ENCODE data around the gene MCCC2. TPM values are rescaled to one million over a fixed set of nuclear protein-coding genes. Genes with fewer than 3 reads are reported as not detected.
"Not testable (repeated sequence)": the region's sequence is repeated elsewhere in the genome, so short reads cannot be mapped to it uniquely, and the experiment has no call there.

MCCC2 gene
- total RNA-seq, 1 experiment from 2014 or later = 98.7 TPM

GRCh38 chr5:71563161-71563560 is 24.0 kb upstream of the MCCC2 start:
- BruUV-seq (replicated peaks) = no TSS peak
- Mint-ChIP-seq H3K27ac (ENCODE audit: unreplicated experiment) (no peak overlapping the region), H3K4me1 (ENCODE audit: low read depth, unreplicated experiment) (no peaks in the 10 kb centered on the region), H3K4me3 (ENCODE audit: low read depth, unreplicated experiment) (no peak overlapping the region), H3K9me3 (ENCODE audit: low read depth, unreplicated experiment) (no peaks in the 10 kb centered on the region), H3K36me3 (ENCODE audit: insufficient read depth, unreplicated experiment) (peaks cover 8% of the 10 kb centered on the region), H3K27me3 (ENCODE audit: unreplicated experiment) (no peaks in the 10 kb centered on the region)
- no peak for TF ChIP-seq CTCF (IDR thresholded peaks at IDR 0.05; ENCODE audit: unreplicated experiment)
- CTCF ChIA-PET = interaction anchor here (0.7 kb wide), 1 partner anchor 80 kb away, joined by 3 read pairs; no protein-coding TSS in a partner anchor
- intact Hi-C loops (cut with micrococcal nuclease; ENCODE audit: unreplicated experiment) = loop anchor here (10.0 kb wide), 1 partner anchor 48 kb away; no protein-coding TSS in a partner anchor
- no peak for DNase-seq

- CTCF ChIA-PET = no interaction called here
- no peaks in the 10 kb centered on the region for H3K4me1 Mint-ChIP-seq (ENCODE audit: low read depth, unreplicated experiment)
- TF ChIP-seq CTCF (IDR thresholded peaks at IDR 0.05; ENCODE audit: unreplicated experiment) = no peak
- H3K27ac Mint-ChIP-seq (ENCODE audit: unreplicated experiment) = no peak overlapping the region
- H3K36me3 Mint-ChIP-seq (ENCODE audit: insufficient read depth, unreplicated experiment) = peaks cover 13% of the 10 kb centered on the region
- no peak overlapping the region for H3K4me3 Mint-ChIP-seq (ENCODE audit: low read depth, unreplicated experiment)
- intact Hi-C loops (cut with micrococcal nuclease; ENCODE audit: unreplicated experiment) = loop anchor here (10.0 kb wide), 1 partner anchor 50 kb away; no protein-coding TSS in a partner anchor
- H3K27me3 Mint-ChIP-seq (ENCODE audit: unreplicated experiment) = no peaks in the 10 kb centered on the region
- H3K9me3 Mint-ChIP-seq (ENCODE audit: low read depth, unreplicated experiment) = no peaks in the 10 kb centered on the region
- BruUV-seq (replicated peaks) = no TSS peak
- DNase-seq = no peak
Measured at GRCh38 chr5:71564895-71565294, 22.2 kb upstream of the MCCC2 start.

- H3K36me3 Mint-ChIP-seq (ENCODE audit: insufficient read depth, unreplicated experiment) = peaks cover 7% of the 10 kb centered on the region
- H3K4me3 Mint-ChIP-seq (ENCODE audit: low read depth, unreplicated experiment) = no peak overlapping the region
- H3K9me3 Mint-ChIP-seq (ENCODE audit: low read depth, unreplicated experiment) = no peaks in the 10 kb centered on the region
- intact Hi-C loops (cut with micrococcal nuclease; ENCODE audit: unreplicated experiment) = loop anchor here (10.0 kb wide), 1 partner anchor 55 kb away; no protein-coding TSS in a partner anchor
- H3K27ac Mint-ChIP-seq (ENCODE audit: unreplicated experiment) = no peak overlapping the region
- no peak for DNase-seq
- no peaks in the 10 kb centered on the region for H3K4me1 Mint-ChIP-seq (ENCODE audit: low read depth, unreplicated experiment)
- TSS peak; percentile 8 for BruUV-seq (replicated peaks)
- CTCF ChIA-PET = no interaction called here
- no peaks in the 10 kb centered on the region for H3K27me3 Mint-ChIP-seq (ENCODE audit: unreplicated experiment)
- TF ChIP-seq CTCF (IDR thresholded peaks at IDR 0.05; ENCODE audit: unreplicated experiment) = no peak
Measured at GRCh38 chr5:71569748-71570509, 17.2 kb upstream of the MCCC2 start.

- H3K4me1 Mint-ChIP-seq (ENCODE audit: low read depth, unreplicated experiment); CTCF ChIA-PET; intact Hi-C loops (cut with micrococcal nuclease; ENCODE audit: unreplicated experiment); H3K36me3 Mint-ChIP-seq (ENCODE audit: insufficient read depth, unreplicated experiment); DNase-seq; H3K27ac Mint-ChIP-seq (ENCODE audit: unreplicated experiment); H3K4me3 Mint-ChIP-seq (ENCODE audit: low read depth, unreplicated experiment); H3K9me3 Mint-ChIP-seq (ENCODE audit: low read depth, unreplicated experiment); H3K27me3 Mint-ChIP-seq (ENCODE audit: unreplicated experiment); BruUV-seq (replicated peaks): not testable (repeated sequence)
Measured at GRCh38 chr5:71571811-71572210, 15.3 kb upstream of the MCCC2 start.

- H3K27ac Mint-ChIP-seq (ENCODE audit: unreplicated experiment) = no peak overlapping the region
- TF ChIP-seq CTCF (IDR thresholded peaks at IDR 0.05; ENCODE audit: unreplicated experiment) = no peak
- peaks cover 2% of the 10 kb centered on the region for H3K9me3 Mint-ChIP-seq (ENCODE audit: low read depth, unreplicated experiment)
- BruUV-seq (replicated peaks) = no TSS peak
- CTCF ChIA-PET = no interaction called here
- no peak for DNase-seq
- H3K4me1 Mint-ChIP-seq (ENCODE audit: low read depth, unreplicated experiment) = no peaks in the 10 kb centered on the region
- no peak overlapping the region for H3K4me3 Mint-ChIP-seq (ENCODE audit: low read depth, unreplicated experiment)
- H3K36me3 Mint-ChIP-seq (ENCODE audit: insufficient read depth, unreplicated experiment) = peaks cover 7% of the 10 kb centered on the region
- intact Hi-C loops (cut with micrococcal nuclease; ENCODE audit: unreplicated experiment) = no loop called here
- H3K27me3 Mint-ChIP-seq (ENCODE audit: unreplicated experiment) = no peaks in the 10 kb centered on the region
Measured at GRCh38 chr5:71573591-71573990, 13.5 kb upstream of the MCCC2 start.

GRCh38 chr5:71575588-71575987 is 11.6 kb upstream of the MCCC2 start:
- H3K27ac Mint-ChIP-seq (ENCODE audit: unreplicated experiment); intact Hi-C loops (cut with micrococcal nuclease; ENCODE audit: unreplicated experiment); H3K36me3 Mint-ChIP-seq (ENCODE audit: insufficient read depth, unreplicated experiment); H3K9me3 Mint-ChIP-seq (ENCODE audit: low read depth, unreplicated experiment); H3K4me3 Mint-ChIP-seq (ENCODE audit: low read depth, unreplicated experiment); H3K27me3 Mint-ChIP-seq (ENCODE audit: unreplicated experiment); DNase-seq; H3K4me1 Mint-ChIP-seq (ENCODE audit: low read depth, unreplicated experiment); BruUV-seq (replicated peaks); CTCF ChIA-PET: not testable (repeated sequence)
